SHP77 treated with DMSO at 0.1 percent for 48 hours (cell line): ENCODE results near the gene SPINT1.

Experiments used
- DNase-seq: peaks from one replicate; lab custom pipeline; 2025; lab: John Stamatoyannopoulos, UW

The SPINT1 gene

DNA sequence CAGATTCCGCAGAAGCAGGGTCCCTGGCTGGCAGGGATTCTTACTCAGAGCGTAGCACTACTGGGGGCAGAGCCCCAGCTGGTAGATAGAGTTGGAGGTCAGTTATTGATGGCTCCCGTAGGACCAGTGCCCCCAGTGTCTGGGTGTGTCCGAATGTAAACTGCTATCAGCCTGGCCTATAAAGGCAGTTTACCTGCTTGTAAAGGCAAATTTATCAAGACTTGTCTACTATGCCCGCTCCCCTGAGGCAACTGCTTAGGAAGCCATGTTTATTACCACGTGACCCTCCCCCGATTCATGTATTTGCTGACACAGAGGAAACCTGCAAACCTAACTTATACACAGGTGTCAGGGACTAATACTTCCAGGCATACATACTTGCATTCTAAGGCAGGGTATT, 14.7 kb upstream of the SPINT1 start:
- no peak for DNase-seq

DNA sequence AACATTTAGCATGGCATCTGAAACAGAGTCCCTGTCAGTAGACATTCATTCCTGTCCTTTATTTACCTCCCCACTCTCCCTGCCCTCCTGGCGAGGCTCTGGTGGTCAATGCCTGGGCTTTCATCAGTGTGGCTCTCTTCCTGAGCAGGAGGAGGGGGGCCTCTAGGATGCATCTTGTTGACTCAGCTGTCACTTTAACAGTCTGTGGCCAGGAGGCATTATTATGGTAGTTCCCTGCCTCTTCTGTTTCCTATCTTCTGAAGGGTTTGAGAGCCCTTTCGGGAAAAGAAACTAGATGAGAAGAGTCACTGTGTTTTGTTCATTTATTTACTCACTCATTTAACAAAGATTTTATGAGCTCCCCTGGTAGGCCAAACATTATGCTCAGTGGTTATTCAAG, 13.0 kb upstream of the SPINT1 start:
- peak; percentile 97 for DNase-seq

- DNase-seq: no peak
Measured at GRCh38 chr15:40831861-40832260, 12.0 kb upstream of the SPINT1 start.

DNA sequence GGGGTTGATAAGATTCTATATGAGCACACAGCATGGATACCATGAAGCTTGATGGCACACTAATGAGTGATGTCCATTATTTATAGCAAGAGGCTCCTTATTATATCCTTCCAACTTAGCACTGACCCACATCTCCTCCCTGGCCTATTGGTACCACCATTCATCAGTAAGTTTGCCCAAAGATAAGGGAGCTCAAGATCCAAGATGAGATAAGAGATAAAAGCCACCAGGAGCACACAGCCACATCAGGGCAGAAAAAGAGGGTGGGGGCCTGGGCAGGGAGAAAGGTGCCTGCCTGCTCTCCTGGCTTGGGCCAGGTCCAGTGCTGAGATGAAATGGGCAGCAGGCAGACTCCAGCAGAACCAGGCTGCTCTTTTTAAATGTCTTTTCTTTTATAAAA, 10.9 kb upstream of the SPINT1 start:
- no peak for DNase-seq

GRCh38 chr15:40836020-40836419, 7.8 kb upstream of the SPINT1 start:
- no peak for DNase-seq

DNA sequence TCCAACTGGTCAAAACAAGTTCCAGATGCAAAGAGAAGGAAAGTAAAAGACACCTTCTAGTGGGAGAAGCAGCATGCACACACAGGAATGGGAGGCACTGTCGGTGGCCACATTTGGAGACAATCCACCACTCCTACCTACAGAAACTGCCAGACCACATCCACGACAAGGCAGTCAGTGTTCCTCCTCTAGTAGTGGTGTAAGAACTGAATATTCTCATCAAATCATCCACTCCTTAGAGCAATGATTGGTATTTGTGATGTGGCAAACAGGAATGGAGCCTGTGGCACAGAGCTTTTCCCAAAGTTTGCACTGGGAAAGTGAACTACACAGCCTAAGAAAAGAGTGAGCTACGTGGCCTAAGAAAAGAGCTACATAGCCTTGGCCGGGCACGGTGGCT, 5.1 kb upstream of the SPINT1 start:
- DNase-seq: no peak

DNA sequence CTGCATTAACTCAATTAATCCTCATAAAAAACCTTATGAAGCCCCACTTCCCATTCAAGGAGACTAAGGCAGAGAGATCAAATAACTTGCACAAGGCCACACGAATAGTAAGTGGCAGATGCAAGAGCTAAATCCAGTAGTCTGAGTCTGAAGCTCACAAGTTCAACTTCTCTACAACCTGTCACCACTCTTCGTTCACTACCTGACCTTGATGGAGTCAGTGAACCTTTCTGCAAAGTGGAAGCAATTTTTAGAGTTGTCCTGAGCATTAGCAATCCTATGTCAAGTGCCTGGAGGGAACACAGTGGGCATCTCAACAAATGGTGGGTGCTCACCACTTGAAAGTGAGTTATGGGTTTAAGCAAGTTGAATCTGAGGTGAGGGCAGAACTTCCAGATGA, 2.1 kb upstream of the SPINT1 start:
- DNase-seq: no peak

DNA sequence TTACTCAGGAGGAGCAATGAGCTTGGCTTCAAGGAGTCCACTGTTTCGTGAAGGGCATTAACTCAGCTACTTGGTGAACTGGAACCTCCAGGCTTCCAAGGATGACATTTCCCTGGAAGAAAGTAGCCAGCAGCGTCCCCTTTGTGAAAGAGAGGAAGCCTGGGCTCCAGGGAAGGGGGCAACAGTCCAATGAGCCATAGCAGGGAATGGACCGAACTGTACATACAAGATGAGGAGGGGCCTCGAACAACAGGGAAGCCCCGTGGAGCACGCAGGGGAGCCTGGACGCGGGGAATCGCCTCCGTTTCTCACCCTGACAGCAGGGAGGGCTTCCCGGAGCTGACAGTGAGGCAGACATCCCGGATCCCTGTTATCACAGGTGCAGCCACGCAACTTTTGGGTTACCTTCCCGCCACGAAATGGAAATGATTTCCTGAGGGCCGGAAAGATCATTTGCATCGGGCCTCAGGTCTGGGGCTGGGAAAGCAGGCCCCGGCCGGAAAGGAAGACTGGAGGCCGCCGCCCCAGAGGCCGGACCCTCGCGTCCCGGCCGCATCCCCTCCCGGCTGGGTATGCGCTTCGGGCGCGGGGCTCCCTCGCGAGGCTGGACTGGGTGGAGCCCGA, 475 bp upstream of the SPINT1 start:
- DNase-seq: no peak

- DNase-seq: no peak
Measured at GRCh38 chr15:40844696-40845030, 815 bp downstream of the SPINT1 start.

- DNase-seq: no peak
Measured at GRCh38 chr15:40845036-40845435, 1.2 kb downstream of the SPINT1 start.

DNA sequence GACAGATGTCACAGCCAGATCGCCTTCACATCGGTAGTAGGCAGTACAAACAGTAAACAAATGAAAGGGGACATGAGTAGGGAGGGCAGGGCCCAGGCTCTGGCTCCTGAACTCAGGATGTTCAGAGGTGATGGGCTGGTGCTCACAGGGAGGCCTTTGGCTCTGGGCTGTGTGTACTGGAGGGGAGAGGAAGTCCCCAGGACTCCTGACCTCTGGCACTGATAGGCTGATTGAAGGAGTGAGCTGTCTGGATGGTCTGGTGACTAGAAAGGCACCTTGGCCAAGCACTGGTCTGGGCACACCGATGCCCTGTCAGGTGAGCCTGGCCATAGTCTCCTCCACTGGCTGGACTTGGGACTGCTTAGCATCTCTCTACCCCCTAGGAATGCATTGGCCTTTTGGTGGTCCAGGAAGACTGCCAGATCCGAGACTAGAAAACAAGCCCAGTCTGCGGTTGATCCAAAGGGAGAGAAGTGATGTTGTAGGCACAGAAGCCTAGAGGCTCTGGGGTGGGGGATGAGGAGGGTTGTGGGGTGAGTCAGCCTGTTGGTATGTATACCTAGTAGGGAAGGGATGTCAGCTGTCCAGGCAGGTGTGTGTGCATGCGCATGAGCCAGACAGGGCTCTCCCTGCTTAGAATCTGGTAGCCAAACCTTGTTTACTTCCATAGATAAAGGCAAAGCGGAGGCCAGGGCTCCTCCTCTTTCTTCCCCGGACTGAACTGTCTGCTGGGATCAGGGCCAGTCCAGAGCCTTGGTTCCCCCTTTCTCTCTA, 1.9 kb downstream of the SPINT1 start:
- no peak for DNase-seq

DNA sequence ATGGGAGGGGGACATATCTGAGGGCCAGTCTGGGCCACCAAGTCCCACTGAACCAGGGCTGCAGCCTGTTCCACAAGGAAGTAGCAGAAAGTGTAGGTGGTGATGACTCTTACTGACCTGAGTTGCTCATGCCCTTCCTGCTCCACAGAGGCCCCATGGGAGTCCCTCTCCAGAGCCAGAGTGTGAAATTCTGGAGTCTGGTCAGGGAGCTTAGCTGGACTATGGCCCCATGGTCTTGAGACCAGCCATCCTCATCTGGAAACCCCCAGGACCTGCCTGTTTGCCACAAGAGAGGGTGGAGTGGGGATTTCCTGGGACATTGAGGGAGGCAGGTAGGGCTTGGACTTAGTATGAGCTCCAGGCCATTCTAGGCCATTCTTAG, 3.0 kb downstream of the SPINT1 start:
- DNase-seq: no peak

GRCh38 chr15:40847223-40847961, 3.5 kb downstream of the SPINT1 start:
- DNase-seq: peak; percentile 15

GRCh38 chr15:40850576-40851112, 6.8 kb downstream of the SPINT1 start:
- DNase-seq: no peak

- no peak for DNase-seq
Measured at GRCh38 chr15:40852529-40852928, 8.7 kb downstream of the SPINT1 start.

DNA sequence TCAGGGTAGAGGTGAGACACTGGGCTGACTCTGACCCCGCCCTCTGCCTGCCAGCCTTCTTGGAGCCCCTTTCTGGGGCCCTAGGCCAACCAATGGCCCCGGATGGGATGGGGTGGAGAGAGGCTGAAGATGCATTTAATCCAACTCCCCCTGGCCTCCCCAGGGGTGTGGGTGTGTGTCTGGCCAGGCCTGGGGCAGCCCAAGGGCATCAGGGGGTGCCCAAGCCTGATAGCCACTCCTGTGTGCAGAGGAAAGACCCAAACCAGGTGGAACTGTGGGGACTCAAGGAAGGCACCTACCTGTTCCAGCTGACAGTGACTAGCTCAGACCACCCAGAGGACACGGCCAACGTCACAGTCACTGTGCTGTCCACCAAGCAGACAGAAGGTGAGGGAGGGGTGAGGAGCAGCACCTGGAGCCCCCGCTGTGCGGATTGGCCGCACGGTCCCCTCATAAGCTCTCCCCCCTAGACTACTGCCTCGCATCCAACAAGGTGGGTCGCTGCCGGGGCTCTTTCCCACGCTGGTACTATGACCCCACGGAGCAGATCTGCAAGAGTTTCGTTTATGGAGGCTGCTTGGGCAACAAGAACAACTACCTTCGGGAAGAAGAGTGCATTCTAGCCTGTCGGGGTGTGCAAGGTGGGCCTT, 9.5 kb downstream of the SPINT1 start:
- no peak for DNase-seq

DNA sequence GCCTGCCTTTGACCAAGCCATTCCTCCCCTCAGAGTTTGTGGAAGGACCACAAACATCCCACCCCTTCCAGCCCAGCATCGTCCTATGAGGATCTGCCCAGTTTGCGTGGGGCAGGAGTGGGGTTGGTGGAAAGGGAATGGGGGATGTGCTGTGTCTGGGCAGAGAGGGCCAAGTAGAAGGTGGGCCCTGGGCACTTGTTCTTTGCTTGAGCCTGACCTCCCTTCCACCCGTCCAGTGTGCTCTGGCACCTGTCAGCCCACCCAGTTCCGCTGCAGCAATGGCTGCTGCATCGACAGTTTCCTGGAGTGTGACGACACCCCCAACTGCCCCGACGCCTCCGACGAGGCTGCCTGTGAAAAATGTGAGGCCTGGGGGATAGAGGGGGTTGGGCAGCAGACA, 10.3 kb downstream of the SPINT1 start:
- DNase-seq: no peak

- DNase-seq: no peak
Measured at GRCh38 chr15:40855706-40856234, 11.9 kb downstream of the SPINT1 start.

GRCh38 chr15:40856746-40857145, 12.9 kb downstream of the SPINT1 start:
- no peak for DNase-seq

- peak; percentile 10 for DNase-seq
Measured at GRCh38 chr15:40857601-40858341, 13.9 kb downstream of the SPINT1 start.

GRCh38 chr15:40858706-40859105, 14.9 kb downstream of the SPINT1 start:
- no peak for DNase-seq
